Activated T-helper 2 cell treated with anti-CD3 and anti-CD28 coated beads, Interferon-gamma antibody, Interleukin-2, Interleukin-4, amounts not matched to agents 10 μg/mL and 5 μg/mL and 100 μg/mL, durations not matched to agents 14 hours and 24 hours and 36 hours (primary cell): ENCODE data around the gene IQCH. TPM values are rescaled to one million over a fixed set of nuclear protein-coding genes. Genes with fewer than 3 reads are reported as not detected.

Source experiments
- DNase-seq: peaks from one replicate; pipeline ENCODE4 v3.0.0; 2021; ENCODE audit warnings: low spot score
- H3K27ac Mint-ChIP-seq: one replicate; pipeline ENCODE4 v1.8.0; 2021; ENCODE audit warnings: mixed read lengths
- H3K27me3 Mint-ChIP-seq: one replicate; pipeline ENCODE4 v1.8.0; 2021; ENCODE audit warnings: low read depth, mixed read lengths
- H3K36me3 Mint-ChIP-seq: one replicate; pipeline ENCODE4 v1.8.0; 2021; ENCODE audit warnings: low read depth, mixed read lengths
- H3K4me1 Mint-ChIP-seq: one replicate; pipeline ENCODE4 v1.8.0; 2021; ENCODE audit warnings: low read depth, mixed read lengths
- H3K4me3 Mint-ChIP-seq: one replicate; pipeline ENCODE4 v1.8.0; 2021; ENCODE audit warnings: low read depth, mild to moderate bottlenecking, moderate library complexity, mixed read lengths
- H3K9me3 Mint-ChIP-seq: one replicate; pipeline ENCODE4 v1.8.0; 2021; ENCODE audit warnings: mixed read lengths
- intact Hi-C: fragments of 100-400 bp; cut with micrococcal nuclease; formaldehyde crosslinking; loops from one replicate; pipeline ENCODE4 v1.15.1; 2023
- total RNA-seq: library from RNA; stranded (reverse); gene quantifications from 2 replicates; pipeline ENCODE4 v1.2.3, GENCODE V29; 2022

Gene IQCH
- total RNA-seq, 1 donor from 2014 or later, result 0.68 TPM

GRCh38 chr15:67534360-67534759 is 279.8 kb downstream of the IQCH start:
- Mint-ChIP-seq H3K4me1 (peaks cover 30% of the 10 kb centered on the region), H3K4me3 (no peak overlapping the region), H3K27me3 (peaks cover 17% of the 10 kb centered on the region), H3K36me3 (no peaks in the 10 kb centered on the region), H3K9me3 (no peaks in the 10 kb centered on the region), H3K27ac (no peak overlapping the region)
- intact Hi-C loops, result no loop called here
- no peak for DNase-seq

- H3K27me3 Mint-ChIP-seq, result peaks cover 14% of the 10 kb centered on the region
- no peaks in the 10 kb centered on the region for H3K9me3 Mint-ChIP-seq
- no peak overlapping the region for H3K27ac Mint-ChIP-seq
- DNase-seq, result no peak
- H3K4me1 Mint-ChIP-seq, result peaks cover 37% of the 10 kb centered on the region
- intact Hi-C loops, result loop anchor here (2.0 kb wide), 1 partner anchor 221 kb away; no protein-coding TSS in a partner anchor
- no peaks in the 10 kb centered on the region for H3K36me3 Mint-ChIP-seq
- no peak overlapping the region for H3K4me3 Mint-ChIP-seq
Observed at GRCh38 chr15:67537771-67538170, 283.2 kb downstream of the IQCH start.

GRCh38 chr15:67542420-67543347 is 288.1 kb downstream of the IQCH start, which contains the start of gene MAP2K5:
MAP2K5 (plus strand) TSS chr15:67542703; CDS start chr15:67543336, 633 bp downstream.
- peaks cover 4% of the 10 kb centered on the region for H3K27me3 Mint-ChIP-seq

GRCh38 chr15:67543348-67543718 is 288.7 kb downstream of the IQCH start:
- no peaks in the 10 kb centered on the region for H3K27me3 Mint-ChIP-seq
- no peak for DNase-seq
- H3K36me3 Mint-ChIP-seq, result peaks cover 23% of the 10 kb centered on the region
- peak overlapping the region; percentile 76 for H3K27ac Mint-ChIP-seq
- no peaks in the 10 kb centered on the region for H3K9me3 Mint-ChIP-seq
- intact Hi-C loops, result no loop called here
- peak overlapping the region; percentile 85 for H3K4me3 Mint-ChIP-seq
- peaks cover 44% of the 10 kb centered on the region for H3K4me1 Mint-ChIP-seq

More at GRCh38 chr15:67542420-67543347, 288.1 kb downstream of the IQCH start, which contains the start of gene MAP2K5:
- H3K27ac Mint-ChIP-seq, result peak within 1 kb of the TSS; percentile 88
- peak within 1 kb of the TSS; percentile 90 for H3K4me3 Mint-ChIP-seq
- no peaks in the 10 kb centered on the region for H3K9me3 Mint-ChIP-seq
- intact Hi-C loops, result loop anchor here (1.0 kb wide), 1 partner anchor 21 kb away; the partner anchor contains the start of gene C15orf61
- H3K4me1 Mint-ChIP-seq, result peaks cover 45% of the 10 kb centered on the region
- H3K36me3 Mint-ChIP-seq, result peaks cover 17% of the 10 kb centered on the region
- peak; percentile 81 for DNase-seq

DNA sequence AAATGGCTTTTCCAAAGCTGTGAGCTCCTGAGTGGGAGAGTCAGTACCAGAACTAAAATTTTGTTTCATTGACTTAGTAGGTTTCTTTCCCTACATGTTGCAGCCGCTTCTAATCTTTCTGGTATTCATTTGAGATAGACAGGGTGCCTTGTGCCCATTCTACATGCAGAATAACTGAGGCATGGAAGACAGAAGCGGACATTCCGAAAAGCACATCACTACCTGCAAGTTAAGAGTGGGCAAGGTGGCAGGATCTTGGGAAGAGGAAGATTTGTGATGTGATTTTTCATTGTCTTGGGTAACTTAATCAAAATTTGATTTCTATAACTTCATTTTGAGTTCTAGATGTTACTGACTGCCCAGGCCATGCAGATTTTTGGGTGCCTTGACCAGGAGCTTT is 289.9 kb downstream of the IQCH start:
- Mint-ChIP-seq H3K4me3 (no peak overlapping the region), H3K36me3 (peaks cover 23% of the 10 kb centered on the region), H3K27ac (no peak overlapping the region), H3K9me3 (no peaks in the 10 kb centered on the region), H3K4me1 (peaks cover 40% of the 10 kb centered on the region), H3K27me3 (no peaks in the 10 kb centered on the region)
- DNase-seq, result no peak
- intact Hi-C loops, result no loop called here

- H3K4me1 Mint-ChIP-seq, result peaks cover 31% of the 10 kb centered on the region
- no peak overlapping the region for H3K27ac Mint-ChIP-seq
- peaks cover 28% of the 10 kb centered on the region for H3K36me3 Mint-ChIP-seq
- no peaks in the 10 kb centered on the region for H3K9me3 Mint-ChIP-seq
- no peak overlapping the region for H3K4me3 Mint-ChIP-seq
- intact Hi-C loops, result no loop called here
- DNase-seq, result no peak
- no peaks in the 10 kb centered on the region for H3K27me3 Mint-ChIP-seq
Observed at GRCh38 chr15:67545864-67546263, 291.3 kb downstream of the IQCH start.

GRCh38 chr15:67547064-67547463 is 292.5 kb downstream of the IQCH start:
- H3K27ac Mint-ChIP-seq, result no peak overlapping the region
- no peak for DNase-seq
- H3K4me1 Mint-ChIP-seq, result peaks cover 27% of the 10 kb centered on the region
- intact Hi-C loops, result no loop called here
- H3K36me3 Mint-ChIP-seq, result peaks cover 34% of the 10 kb centered on the region
- no peaks in the 10 kb centered on the region for H3K9me3 Mint-ChIP-seq
- no peak overlapping the region for H3K4me3 Mint-ChIP-seq
- H3K27me3 Mint-ChIP-seq, result no peaks in the 10 kb centered on the region

- Mint-ChIP-seq H3K4me1 (peaks cover 27% of the 10 kb centered on the region), H3K27ac (no peak overlapping the region), H3K27me3 (no peaks in the 10 kb centered on the region), H3K36me3 (peaks cover 34% of the 10 kb centered on the region), H3K4me3 (no peak overlapping the region), H3K9me3 (no peaks in the 10 kb centered on the region)
- intact Hi-C loops, result no loop called here
- DNase-seq, result no peak
Observed at GRCh38 chr15:67547836-67548235, 293.2 kb downstream of the IQCH start.

DNA sequence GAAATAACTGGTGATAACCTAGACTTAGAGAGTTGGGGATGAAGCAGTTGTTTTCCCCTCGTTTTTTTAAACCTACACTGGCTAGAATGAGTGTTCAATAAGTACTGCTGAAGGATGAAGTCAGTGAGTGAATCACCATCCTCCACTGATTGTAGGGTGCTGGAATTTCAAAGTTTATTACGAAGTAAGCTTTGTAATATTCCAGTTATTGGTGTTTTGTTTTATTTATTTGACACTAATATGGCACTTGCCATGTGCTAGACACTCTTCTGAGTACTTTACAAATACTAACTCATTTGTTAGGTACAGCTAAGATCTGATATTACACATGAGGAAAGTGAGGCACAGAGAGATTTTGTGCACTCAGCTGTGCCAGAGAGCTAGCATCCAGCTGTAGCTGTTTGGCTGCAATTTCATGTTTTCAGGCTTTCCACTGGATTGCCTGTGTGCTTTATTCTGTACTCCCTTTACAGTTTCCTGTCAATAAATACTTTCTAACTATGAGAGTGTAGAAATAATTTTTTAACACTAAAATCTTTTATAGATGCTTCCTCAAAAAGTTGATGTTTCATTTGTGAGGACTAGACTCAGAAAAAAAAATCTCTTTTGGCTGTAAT is 293.8 kb downstream of the IQCH start:
- Mint-ChIP-seq H3K27ac (no peak overlapping the region), H3K4me1 (peaks cover 26% of the 10 kb centered on the region), H3K36me3 (peaks cover 34% of the 10 kb centered on the region), H3K9me3 (no peaks in the 10 kb centered on the region), H3K27me3 (no peaks in the 10 kb centered on the region), H3K4me3 (no peak overlapping the region)
- DNase-seq, result no peak
- intact Hi-C loops, result no loop called here

DNA sequence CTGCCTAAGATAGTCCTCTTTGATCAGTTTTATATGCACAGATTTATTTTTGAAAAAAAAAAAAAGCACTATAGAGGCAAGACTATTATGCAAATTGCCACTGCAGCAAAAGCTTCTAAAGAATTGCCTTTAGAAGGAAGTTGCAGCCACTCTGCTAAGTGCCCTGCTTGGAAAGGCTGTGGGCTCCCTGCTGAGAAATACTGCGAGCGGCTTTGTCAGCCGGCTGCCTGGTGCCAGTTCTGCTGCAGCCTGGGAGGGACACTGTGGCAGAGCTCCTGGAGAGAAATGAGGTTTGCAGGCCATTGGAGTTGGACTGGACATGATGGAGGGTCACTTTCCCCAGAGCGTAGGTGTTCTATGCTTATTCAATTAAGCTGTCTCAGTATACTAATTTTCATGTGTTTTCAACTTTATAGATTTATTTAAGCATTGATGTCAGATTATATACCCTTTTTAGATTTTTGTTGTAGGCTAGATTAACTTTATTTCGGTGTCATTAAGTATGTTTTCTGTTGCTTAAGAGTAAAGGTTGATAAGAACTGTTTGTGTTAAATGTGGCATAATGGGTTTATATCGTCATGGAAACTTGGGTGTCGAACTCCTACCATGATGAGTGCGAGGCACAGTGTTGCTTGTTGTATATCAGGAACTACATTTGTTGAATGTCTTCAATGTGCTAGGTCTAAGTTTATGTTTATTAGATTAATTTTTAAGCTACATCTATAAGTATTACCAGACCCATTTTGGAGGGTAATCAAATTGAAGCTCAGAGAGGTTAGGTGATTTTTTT is 294.5 kb downstream of the IQCH start:
- intact Hi-C loops, result no loop called here
- H3K4me3 Mint-ChIP-seq, result no peak overlapping the region
- H3K36me3 Mint-ChIP-seq, result peaks cover 34% of the 10 kb centered on the region
- no peak for DNase-seq
- no peaks in the 10 kb centered on the region for H3K9me3 Mint-ChIP-seq
- H3K27ac Mint-ChIP-seq, result no peak overlapping the region
- no peaks in the 10 kb centered on the region for H3K27me3 Mint-ChIP-seq
- peaks cover 19% of the 10 kb centered on the region for H3K4me1 Mint-ChIP-seq

DNA sequence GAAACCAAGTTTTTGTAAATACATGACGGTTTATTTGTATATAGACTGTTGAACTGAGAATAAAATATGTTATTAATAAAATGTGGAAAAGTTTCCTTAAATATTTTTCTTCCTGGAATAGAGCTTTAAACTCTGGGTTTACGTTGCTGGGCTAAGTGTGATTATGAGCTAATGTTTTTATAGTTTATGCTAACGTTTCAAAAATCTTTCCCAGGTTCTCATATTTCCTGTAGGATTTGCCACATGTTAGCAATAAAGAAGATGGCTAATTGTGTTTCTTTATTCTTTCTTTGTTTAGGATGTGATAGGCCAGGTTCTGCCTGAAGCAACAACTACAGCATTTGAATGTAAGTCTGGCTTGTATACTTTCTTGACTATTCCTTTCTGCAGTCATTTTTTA is 295.1 kb downstream of the IQCH start:
- DNase-seq, result no peak
- Mint-ChIP-seq H3K27me3 (no peaks in the 10 kb centered on the region), H3K9me3 (no peaks in the 10 kb centered on the region), H3K4me1 (peaks cover 12% of the 10 kb centered on the region), H3K27ac (no peak overlapping the region), H3K4me3 (no peak overlapping the region), H3K36me3 (peaks cover 31% of the 10 kb centered on the region)
- intact Hi-C loops, result no loop called here

DNA sequence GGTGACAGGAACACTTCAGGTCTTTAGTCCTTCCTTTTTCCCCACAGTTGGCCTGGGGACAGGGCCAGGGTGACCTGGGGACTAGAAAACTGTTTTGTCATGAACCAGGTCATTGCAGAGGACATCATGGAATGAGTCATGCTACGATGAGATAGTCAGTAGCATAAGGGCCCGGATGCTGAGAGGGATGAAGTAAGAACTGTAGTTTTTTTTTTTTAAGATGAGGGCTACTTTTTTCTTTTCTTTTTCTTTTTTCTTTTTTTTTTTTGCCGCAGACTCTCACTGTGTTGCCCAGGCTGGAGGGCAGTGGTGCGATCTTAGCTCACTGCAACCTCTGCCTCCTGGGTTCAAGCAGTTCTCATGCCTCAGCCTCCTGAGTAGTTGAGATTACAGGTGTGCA is 295.9 kb downstream of the IQCH start:
- peaks cover 8% of the 10 kb centered on the region for H3K4me1 Mint-ChIP-seq
- peaks cover 31% of the 10 kb centered on the region for H3K36me3 Mint-ChIP-seq
- DNase-seq, result no peak
- no peak overlapping the region for H3K27ac Mint-ChIP-seq
- intact Hi-C loops, result no loop called here
- no peaks in the 10 kb centered on the region for H3K27me3 Mint-ChIP-seq
- H3K9me3 Mint-ChIP-seq, result no peaks in the 10 kb centered on the region
- H3K4me3 Mint-ChIP-seq, result no peak overlapping the region
